ENCODE measurements around the gene TCF7L1.

Gene TCF7L1

GRCh38 chr2:85255813-85256594 lies 122.8 kb downstream of the TCF7L1 start:
- no peak overlapping the region for H3K4me2 ChIP-seq (ENCODE audit: low read length)
- H3K9ac ChIP-seq = no peak overlapping the region

GRCh38 chr2:85257359-85257969 lies 124.3 kb downstream of the TCF7L1 start:
- H3K27ac ChIP-seq = peak overlapping the region; percentile 63

More at GRCh38 chr2:85255813-85256594, 122.8 kb downstream of the TCF7L1 start:
- no peaks in the 10 kb centered on the region for H3K36me3 ChIP-seq (ENCODE audit: control insufficient read depth, insufficient read depth, low read length)
- no peak overlapping the region for H3K4me3 ChIP-seq (ENCODE audit: low read depth, low read length)
- no peak for TF ChIP-seq CTCF (IDR thresholded peaks at IDR 0.05)
- H3K9me3 ChIP-seq (ENCODE audit: control insufficient read depth, low read length) = no peaks in the 10 kb centered on the region
- H3K27me3 ChIP-seq (ENCODE audit: control insufficient read depth, insufficient read depth, low read length) = no peaks in the 10 kb centered on the region
- no peak overlapping the region for H2AFZ ChIP-seq
- H3K4me1 ChIP-seq = peaks cover 17% of the 10 kb centered on the region
- H3K79me2 ChIP-seq = peaks cover 13% of the 10 kb centered on the region
- H3K27ac ChIP-seq = no peak overlapping the region

GRCh38 chr2:85257970-85258605 lies 124.9 kb downstream of the TCF7L1 start:
- Histone ChIP-seq H2AFZ (no peak overlapping the region), H3K36me3 (ENCODE audit: control insufficient read depth, insufficient read depth, low read length) (no peaks in the 10 kb centered on the region), H3K4me1 (peaks cover 14% of the 10 kb centered on the region), H3K9me3 (ENCODE audit: control insufficient read depth, low read length) (no peaks in the 10 kb centered on the region), H3K27ac (peak overlapping the region; percentile 63), H3K4me2 (ENCODE audit: low read length) (no peak overlapping the region), H3K9ac (no peak overlapping the region), H3K4me3 (ENCODE audit: low read depth, low read length) (no peak overlapping the region), H3K27me3 (ENCODE audit: control insufficient read depth, insufficient read depth, low read length) (no peaks in the 10 kb centered on the region), H3K79me2 (peaks cover 8% of the 10 kb centered on the region)
- TF ChIP-seq CTCF (IDR thresholded peaks at IDR 0.05) = no peak

More at GRCh38 chr2:85257359-85257969, 124.3 kb downstream of the TCF7L1 start:
- Histone ChIP-seq H3K9me3 (ENCODE audit: control insufficient read depth, low read length) (no peaks in the 10 kb centered on the region), H3K4me1 (peaks cover 14% of the 10 kb centered on the region), H3K27me3 (ENCODE audit: control insufficient read depth, insufficient read depth, low read length) (no peaks in the 10 kb centered on the region), H2AFZ (no peak overlapping the region), H3K79me2 (peaks cover 8% of the 10 kb centered on the region), H3K9ac (no peak overlapping the region), H3K36me3 (ENCODE audit: control insufficient read depth, insufficient read depth, low read length) (no peaks in the 10 kb centered on the region), H3K4me3 (ENCODE audit: low read depth, low read length) (no peak overlapping the region), H3K4me2 (ENCODE audit: low read length) (no peak overlapping the region)
- TF ChIP-seq CTCF (IDR thresholded peaks at IDR 0.05) = no peak

- Histone ChIP-seq H3K27ac (peak overlapping the region; percentile 63), H3K36me3 (ENCODE audit: control insufficient read depth, insufficient read depth, low read length) (no peaks in the 10 kb centered on the region), H3K9me3 (ENCODE audit: control insufficient read depth, low read length) (no peaks in the 10 kb centered on the region), H3K79me2 (peaks cover 8% of the 10 kb centered on the region), H3K4me2 (ENCODE audit: low read length) (no peak overlapping the region), H2AFZ (no peak overlapping the region), H3K4me3 (ENCODE audit: low read depth, low read length) (no peak overlapping the region), H3K27me3 (ENCODE audit: control insufficient read depth, insufficient read depth, low read length) (no peaks in the 10 kb centered on the region), H3K4me1 (peaks cover 14% of the 10 kb centered on the region), H3K9ac (no peak overlapping the region)
- no peak for TF ChIP-seq CTCF (IDR thresholded peaks at IDR 0.05)
Observed at GRCh38 chr2:85259101-85259590, 126.0 kb downstream of the TCF7L1 start.

Data from parathyroid adenoma (tissue), 2 donors.